H1 (cell line): ENCODE measurements around the gene C3AR1. TPM values are rescaled to one million over a fixed set of nuclear protein-coding genes. Genes with fewer than 3 reads are reported as not detected.
A peak's percentile ranks its signal among the peaks of the same experiment; 100 is the strongest.

Source experiments
- CTCF ChIA-PET: fragments of 300-600 bp; sonication (Branson Sonifier 250); formaldehyde crosslinking; loops from one replicate; lab custom pipeline; 2021; ENCODE audit not compliant: partially characterized antibody; lab: Charles Lee
- POLR2A ChIA-PET: fragments of 300-600 bp; sonication (Branson Sonifier 250); formaldehyde crosslinking; loops from one replicate; lab custom pipeline; 2021; ENCODE audit warnings: inconsistent platforms; ENCODE audit not compliant: partially characterized antibody; lab: Charles Lee
- DNase-seq, 2 experiments: peaks; one replicate each; pipeline versions ENCODE4 v3.0.0 to v3.0.0-alpha.2; 2010 to 2022; ENCODE audit warnings: low spot score in 2 of 2, low read depth in 1 of 2, mixed read lengths in 1 of 2
- FAIRE-seq: peaks from 2 replicates; lab custom pipeline; 2011; peaks lifted over from hg19 to GRCh38; lab: Jason Lieb, UNC
- H2AFZ ChIP-seq: 2 replicates; pipeline ENCODE4 v1.8.1; 2012; ENCODE audit warnings: low read length, inconsistent platforms
- H2AK5ac ChIP-seq: 2 replicates; pipeline ENCODE4 v1.6.1; 2013; ENCODE audit warnings: low read depth, low read length
- H2BK120ac ChIP-seq: replicated peaks from 2 replicates; pipeline ENCODE3; 2013; ENCODE audit warnings: low read depth, low read length, inconsistent platforms
- H2BK12ac ChIP-seq: 2 replicates; pipeline ENCODE4 v1.6.1; 2013; ENCODE audit warnings: low read depth, low read length
- H2BK15ac ChIP-seq: 2 replicates; pipeline ENCODE4 v1.6.1; 2013; ENCODE audit warnings: low read length
- H2BK20ac ChIP-seq: 2 replicates; pipeline ENCODE4 v1.6.1; 2013; ENCODE audit warnings: low read length
- H2BK5ac ChIP-seq: 2 replicates; pipeline ENCODE4 v1.6.1; 2013; ENCODE audit warnings: low read depth, low read length
- H3K14ac ChIP-seq: 2 replicates; pipeline ENCODE4 v1.6.1; 2013; ENCODE audit warnings: inconsistent platforms; ENCODE audit not compliant: insufficient read length
- H3K18ac ChIP-seq: 2 replicates; pipeline ENCODE4 v1.6.1; 2013; ENCODE audit warnings: low read length; ENCODE audit errors: extremely low read depth
- H3K23ac ChIP-seq: 2 replicates; pipeline ENCODE4 v1.6.1; 2013; ENCODE audit warnings: inconsistent platforms; ENCODE audit not compliant: insufficient read length
- H3K23me2 ChIP-seq: 2 replicates; pipeline ENCODE4 v1.6.1; 2013; ENCODE audit warnings: low read depth, low read length
- H3K27ac ChIP-seq: 2 replicates; pipeline ENCODE4 v1.6.1; 2011; ENCODE audit warnings: low read depth, low read length, inconsistent platforms
- H3K27me3 ChIP-seq, 4 experiments: replicated peaks in 1 of 4; 1 replicate in 1 of 4; 2 replicates in 3 of 4; pipeline versions ENCODE4 v1.6.1 to v1.8.1; 2011 to 2013; ENCODE audit warnings: low read length in 3 of 4, mild to moderate bottlenecking in 3 of 4, inconsistent platforms in 2 of 4, mixed read lengths in 2 of 4, moderate library complexity in 1 of 4; ENCODE audit not compliant: control insufficient read depth in 3 of 4, insufficient read depth in 3 of 4; ENCODE audit errors: extremely low read depth in 1 of 4
- H3K36me3 ChIP-seq, 4 experiments: 2 replicates each; pipeline versions ENCODE4 v1.6.1 to v1.8.1; 2011 to 2013; ENCODE audit warnings: mild to moderate bottlenecking in 4 of 4, low read length in 3 of 4, moderate library complexity in 2 of 4, control low read depth in 1 of 4, inconsistent platforms in 1 of 4; ENCODE audit not compliant: insufficient read depth in 4 of 4, control insufficient read depth in 2 of 4
- H3K4ac ChIP-seq: replicated peaks from 2 replicates; pipeline ENCODE3; 2013; ENCODE audit warnings: low read length, low read depth, mixed read lengths, inconsistent platforms; ENCODE audit not compliant: insufficient read length
- H3K4me1 ChIP-seq, 4 experiments: replicated peaks in 1 of 4; 1 replicate in 1 of 4; 2 replicates in 3 of 4; pipeline versions ENCODE4 v1.6.1 to v1.8.1; 2011 to 2013; ENCODE audit warnings: low read length in 3 of 4, inconsistent platforms in 2 of 4, mixed read lengths in 1 of 4; ENCODE audit not compliant: insufficient read depth in 4 of 4, control insufficient read depth in 3 of 4
- H3K4me2 ChIP-seq, 2 experiments: 2 replicates each; pipeline versions ENCODE4 v1.6.1 to v1.8.1; 2011 to 2013; ENCODE audit warnings: low read depth in 2 of 2, low read length in 2 of 2, control low read depth in 1 of 2, inconsistent platforms in 1 of 2, mild to moderate bottlenecking in 1 of 2; ENCODE audit not compliant: insufficient read depth in 1 of 2
- H3K4me3 ChIP-seq, 4 experiments: fragments of 200-600, 300-600 bp in 1 of 4; sonication (generic), shearing (Covaris generic), sonication (Bioruptor Twin) in 1 of 4; 2 replicates each; pipeline versions ENCODE4 v1.5.1 to v1.8.1; 2011 to 2016; ENCODE audit warnings: low read length in 4 of 4, low read depth in 3 of 4, control low read depth in 2 of 4, inconsistent platforms in 2 of 4, mild to moderate bottlenecking in 2 of 4, mixed read lengths in 1 of 4, moderate library complexity in 1 of 4; ENCODE audit not compliant: insufficient read depth in 2 of 4; ENCODE audit errors: extremely low read depth in 1 of 4
- H3K56ac ChIP-seq: replicated peaks from 2 replicates; pipeline ENCODE3; 2013; ENCODE audit warnings: low read depth, mild to moderate bottlenecking, mixed read lengths, low read length, inconsistent platforms; ENCODE audit not compliant: insufficient read length
- H3K79me1 ChIP-seq: 2 replicates; pipeline ENCODE4 v1.6.1; 2013; ENCODE audit warnings: low read depth, low read length, control low read depth
- H3K79me2 ChIP-seq, 2 experiments: 2 replicates each; pipeline versions ENCODE4 v1.6.1 to v1.8.1; 2012 to 2013; ENCODE audit warnings: low read length in 2 of 2, mild to moderate bottlenecking in 2 of 2, inconsistent platforms in 1 of 2; ENCODE audit not compliant: insufficient read depth in 2 of 2, control insufficient read depth in 1 of 2
- H3K9ac ChIP-seq, 4 experiments: replicated peaks in 1 of 4; 1 replicate in 1 of 4; 2 replicates in 3 of 4; pipeline versions ENCODE4 v1.6.1 to v1.8.1; 2011 to 2013; ENCODE audit warnings: low read depth in 3 of 4, low read length in 3 of 4, control low read depth in 2 of 4, mild to moderate bottlenecking in 2 of 4, moderate library complexity in 2 of 4, inconsistent platforms in 1 of 4; ENCODE audit errors: extremely low read depth in 1 of 4
- H3K9me3 ChIP-seq, 2 experiments: 2 replicates each; pipeline versions ENCODE4 v1.6.1 to v1.8.1; 2012 to 2013; ENCODE audit warnings: mild to moderate bottlenecking in 2 of 2, moderate library complexity in 2 of 2, control low read depth in 1 of 2, inconsistent platforms in 1 of 2, low read depth in 1 of 2, low read length in 1 of 2, mixed read lengths in 1 of 2; ENCODE audit not compliant: insufficient read depth in 2 of 2
- H4K20me1 ChIP-seq, 2 experiments: replicated peaks in 1 of 2; 2 replicates each; pipeline versions ENCODE3 to v1.8.1; 2011 to 2013; ENCODE audit warnings: inconsistent platforms in 2 of 2, low read length in 2 of 2, mild to moderate bottlenecking in 1 of 2; ENCODE audit not compliant: insufficient read depth in 2 of 2, control insufficient read depth in 1 of 2
- H4K5ac ChIP-seq: 2 replicates; pipeline ENCODE4 v1.6.1; 2013; ENCODE audit warnings: low read length, low read depth, mixed read lengths, inconsistent platforms; ENCODE audit not compliant: insufficient read length
- H4K8ac ChIP-seq: 2 replicates; pipeline ENCODE4 v1.8.0; 2013; ENCODE audit warnings: mild to moderate bottlenecking, moderate library complexity, low read length, inconsistent platforms; ENCODE audit not compliant: insufficient read depth; ENCODE audit errors: extremely low read depth
- H4K91ac ChIP-seq: replicated peaks from 2 replicates; pipeline ENCODE3; 2013; ENCODE audit warnings: low read length, mixed read lengths, inconsistent platforms; ENCODE audit not compliant: insufficient read length
- ATF2 ChIP-seq: IDR thresholded peaks from 2 replicates; pipeline ENCODE4 v1.6.1; 2012; ENCODE audit warnings: low read length, inconsistent platforms
- CBX8 ChIP-seq: fragments of 300-800, 300-1000 bp; sonication (generic); IDR thresholded peaks from 2 replicates; pipeline ENCODE4 v1.7.1; 2016; ENCODE audit warnings: low read depth, low read length, borderline replicate concordance
- HDAC2 ChIP-seq, 2 experiments: fragments of 300-600 bp in 1 of 2; sonication (generic) in 1 of 2; IDR thresholded peaks; 2 replicates each; pipeline ENCODE4 v1.6.1; 2011 to 2012; ENCODE audit warnings: low read depth in 2 of 2, low read length in 2 of 2, mild to moderate bottlenecking in 2 of 2, moderate library complexity in 2 of 2, borderline replicate concordance in 1 of 2, inconsistent platforms in 1 of 2
- MAFK ChIP-seq: IDR thresholded peaks from 2 replicates; pipeline ENCODE4 v1.6.1; 2012; ENCODE audit warnings: low read depth, mild to moderate bottlenecking, improper control_type of control experiment, low read length
- NANOG ChIP-seq: IDR thresholded peaks from 2 replicates; pipeline ENCODE4 v1.6.1; 2011; ENCODE audit warnings: low read length, low read depth, mild to moderate bottlenecking, inconsistent platforms; ENCODE audit not compliant: insufficient read depth, poor library complexity, severe bottlenecking
- PHF8 ChIP-seq: fragments of 200-600 bp; sonication (generic); conservative IDR thresholded peaks from 2 replicates; pipeline ENCODE4 v1.7.1; 2012; ENCODE audit warnings: low read depth, mild to moderate bottlenecking, inconsistent platforms, low read length, moderate library complexity
- SP1 ChIP-seq: IDR thresholded peaks from 2 replicates; pipeline ENCODE4 v1.6.1; 2011; ENCODE audit warnings: low read depth, low read length
- SUZ12 ChIP-seq: fragments of 200-600 bp; sonication (generic); IDR thresholded peaks from 2 replicates; pipeline ENCODE4 v1.6.1; 2012; ENCODE audit warnings: mild to moderate bottlenecking, inconsistent platforms, low read length, moderate library complexity, mixed read lengths
- YY1 ChIP-seq: IDR thresholded peaks from 2 replicates; pipeline ENCODE4 v1.6.1; 2011; ENCODE audit warnings: low read depth, mild to moderate bottlenecking, low read length
- WGBS, 2 experiments: shearing (Covaris generic) in 1 of 2; methylation state at CpG; one replicate each; pipeline versions ENCODE4 v1.1.6 to v1.1.7; 2013 to 2015; ENCODE audit warnings: low lambda C conversion rate in 2 of 2, mixed read lengths in 2 of 2, inconsistent platforms in 1 of 2, low coverage in 1 of 2, missing lambda C conversion rate in 1 of 2; ENCODE audit not compliant: insufficient replicate concordance in 2 of 2, insufficient coverage in 1 of 2, insufficient read length in 1 of 2; ENCODE audit errors: extremely low coverage in 1 of 2, missing lambda C conversion rate in 1 of 2; 5-methylcytosine and 5-hydroxymethylcytosine counted together
- polyA plus RNA-seq, 7 experiments: library from polyadenylated mRNA; depleted of rRNA in 3 of 7; stranded (reverse) in 5 of 7; unstranded in 2 of 7; fragments of >200 nt in 5 of 7; fragments of 200-250 nt in 2 of 7; gene quantifications; 1 replicate in 5 of 7; 2 replicates in 1 of 7; 4 replicates in 1 of 7; pipeline versions ENCODE4 v1.2.1 to v1.2.3, GENCODE V29; 2011 to 2013; ENCODE audit warnings: missing spikeins in 2 of 7, mixed read lengths in 2 of 7
- total RNA-seq: library from RNA; stranded (reverse); fragmentation: NEBNext Ultra II Directional; extraction: Animal tissue kit (Norgen Biotek cat#: 25700); gene quantifications from 2 replicates; pipeline ENCODE4 v1.2.1, GENCODE V29; 2021

C3AR1 gene
- total and polyA plus RNA-seq, 2 of the 8 experiments (the other 6 are each of a cell fraction or from before 2014, with no cell fraction given): not detected

- no peak overlapping the region for H2AFZ ChIP-seq
- H3K27ac ChIP-seq: no peak overlapping the region
- H3K9ac ChIP-seq: peak overlapping the region in 2 of 4 experiments; percentile 55 to 91; a peak in 3 of 7 replicates
- H3K9me3 ChIP-seq: no peaks in the 10 kb centered on the region
- ChIA-PET CTCF (interaction anchor here (0.7 kb wide), 1 partner anchor 20 kb away, joined by 4 read pairs; no protein-coding TSS in a partner anchor), POLR2A (interaction anchor here (0.6 kb wide), 1 partner anchor 146 kb away, joined by 3 read pairs; no protein-coding TSS in a partner anchor)
- H4K5ac ChIP-seq: no peak overlapping the region
- peaks cover 6% of the 10 kb centered on the region for H3K79me1 ChIP-seq
- H2BK120ac ChIP-seq: no peak overlapping the region
- peak overlapping the region; percentile 80 to 90 for H3K4me2 ChIP-seq
- H3K56ac ChIP-seq: no peak overlapping the region
- WGBS, 2 experiments: 43% methylated on average over 4 of the region's 4 CpGs; no CpG with 5 or more reads in 1 of the 2 experiments
- no peak overlapping the region for H2BK12ac ChIP-seq
- H3K27me3 ChIP-seq: no peaks in the 10 kb centered on the region
- no peaks in the 10 kb centered on the region; the same call in 1 of the 2 replicates for H3K23me2 ChIP-seq
- H3K36me3 ChIP-seq: no peaks in the 10 kb centered on the region
- H3K14ac ChIP-seq: no peak overlapping the region
- peak overlapping the region; percentile 61 to 95 (median 88); a peak in 7 of 8 replicates for H3K4me3 ChIP-seq
- H3K4me1 ChIP-seq: 0 out of 7 replicates have a peak, but pooled peaks cover 0 to 3% (median 0%) of the 10 kb centered on the region in 4 experiments
- FAIRE-seq: no peak
- H3K23ac ChIP-seq: no peak overlapping the region
- peaks cover 0 to 27% of the 10 kb centered on the region in 2 experiments; a peak in 2 of 4 replicates for H3K79me2 ChIP-seq
- no peak for DNase-seq
- H3K18ac ChIP-seq: no peak overlapping the region
- H4K20me1 ChIP-seq: no peaks in the 10 kb centered on the region
- H2BK5ac ChIP-seq: no peak overlapping the region
- no peak overlapping the region for H2BK20ac ChIP-seq
- no peak overlapping the region for H2BK15ac ChIP-seq
- no peak overlapping the region for H4K8ac ChIP-seq
- TF ChIP-seq HDAC2 (IDR thresholded peaks at IDR 0.05; ENCODE audit: borderline replicate concordance in 1 of 2, low read depth in 2 of 2, low read length in 2 of 2) (no peak), NANOG (no peak), ATF2 (no peak), SUZ12 (no peak), YY1 (no peak), CBX8 (no peak), PHF8 (no peak), SP1 (no peak), MAFK (no peak)
- TF ChIP-seq, all 59 proteins: peak for 0
- Histone ChIP-seq H3K4ac (no peak overlapping the region), H4K91ac (no peak overlapping the region), H2AK5ac (no peak overlapping the region)
Measured at GRCh38 chr12:8082808-8083100, 16.6 kb upstream of the C3AR1 start.
